ENCODE data around the gene TWF1. TPM values are rescaled to one million over a fixed set of nuclear protein-coding genes. Genes with fewer than 3 reads are reported as not detected.

Gene TWF1
- polyA plus RNA-seq, 3 donors: 9.9 to 20.7 (median 13.7) TPM

- Mint-ChIP-seq H3K27ac (no peak overlapping the region), H3K9me3 (no peaks in the 10 kb centered on the region), H3K4me3 (no peak overlapping the region), H3K36me3 (peaks cover 45 to 52% of the 10 kb centered on the region in 2 donors), H3K27me3 (ENCODE audit: low read depth in 3 of 3) (peaks cover 0 to 3% (median 2%) of the 10 kb centered on the region in 3 donors), H3K4me1 (no peaks in the 10 kb centered on the region)
- Histone ChIP-seq H4K20me1 (ENCODE audit: insufficient read depth, low read length) (no peaks in the 10 kb centered on the region), H3K79me2 (ENCODE audit: insufficient read depth, low read length) (no peaks in the 10 kb centered on the region), H2AFZ (ENCODE audit: insufficient read depth, low read depth, low read length, poor library complexity, severe bottlenecking) (no peak overlapping the region), H3K27me3 (ENCODE audit: control insufficient read depth in 2 of 2, insufficient read depth in 2 of 2, low read length in 2 of 2) (no peaks in the 10 kb centered on the region), H3K9ac (ENCODE audit: insufficient read depth, low read length, poor library complexity, severe bottlenecking) (no peak overlapping the region), H3K9me3 (replicated peaks in 1 of 2; ENCODE audit: control insufficient read depth in 1 of 2, insufficient read depth in 1 of 2, low read length in 2 of 2) (no peaks in the 10 kb centered on the region), H3K4me1 (ENCODE audit: control insufficient read depth in 1 of 2, insufficient read depth in 2 of 2, low read length in 2 of 2) (no peaks in the 10 kb centered on the region), H3K27ac (ENCODE audit: low read depth in 1 of 2, low read length in 2 of 2) (no peak overlapping the region), H3K4me2 (replicated peaks; ENCODE audit: extremely low read depth, low read length, poor library complexity, severe bottlenecking) (no peak overlapping the region), H3K4me3 (replicated peaks in 1 of 3; ENCODE audit: low read depth in 2 of 3, low read length in 3 of 3) (no peak overlapping the region), H3K36me3 (replicated peaks in 1 of 2; ENCODE audit: control insufficient read depth in 1 of 2, insufficient read depth in 2 of 2, low read length in 2 of 2) (peaks cover 15 to 53% of the 10 kb centered on the region in 2 donors)
- intact Hi-C loops (cut with micrococcal nuclease): no loop called here
- TF ChIP-seq, protein P1, sequence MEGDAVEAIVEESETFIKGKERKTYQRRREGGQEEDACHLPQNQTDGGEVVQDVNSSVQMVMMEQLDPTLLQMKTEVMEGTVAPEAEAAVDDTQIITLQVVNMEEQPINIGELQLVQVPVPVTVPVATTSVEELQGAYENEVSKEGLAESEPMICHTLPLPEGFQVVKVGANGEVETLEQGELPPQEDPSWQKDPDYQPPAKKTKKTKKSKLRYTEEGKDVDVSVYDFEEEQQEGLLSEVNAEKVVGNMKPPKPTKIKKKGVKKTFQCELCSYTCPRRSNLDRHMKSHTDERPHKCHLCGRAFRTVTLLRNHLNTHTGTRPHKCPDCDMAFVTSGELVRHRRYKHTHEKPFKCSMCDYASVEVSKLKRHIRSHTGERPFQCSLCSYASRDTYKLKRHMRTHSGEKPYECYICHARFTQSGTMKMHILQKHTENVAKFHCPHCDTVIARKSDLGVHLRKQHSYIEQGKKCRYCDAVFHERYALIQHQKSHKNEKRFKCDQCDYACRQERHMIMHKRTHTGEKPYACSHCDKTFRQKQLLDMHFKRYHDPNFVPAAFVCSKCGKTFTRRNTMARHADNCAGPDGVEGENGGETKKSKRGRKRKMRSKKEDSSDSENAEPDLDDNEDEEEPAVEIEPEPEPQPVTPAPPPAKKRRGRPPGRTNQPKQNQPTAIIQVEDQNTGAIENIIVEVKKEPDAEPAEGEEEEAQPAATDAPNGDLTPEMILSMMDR (IDR thresholded peaks at IDR 0.05): no peak
- no peak for DNase-seq
Measured at GRCh38 chr12:43744826-43745225, 61.3 kb downstream of the TWF1 start.

Other genes starting within 250 kb of the TWF1 start
- 10 to 100 TPM in 2 of 3 donors, 1 to 10 TPM in 1; 1.6 to 14.5 (median 13.0) TPM for gene PUS7L, start 47.5 kb downstream of the TWF1 start, polyA plus RNA-seq
- gene IRAK4, start 47.4 kb downstream of the TWF1 start, polyA plus RNA-seq: 10 to 100 TPM; 17.3 to 44.6 (median 29.0) TPM
- under 1 TPM in 2 of 3 donors, not detected in 1; 0.11 to 0.42 TPM for gene TMEM117, start 29.8 kb upstream of the TWF1 start, polyA plus RNA-seq

Measured in CD14-positive monocyte (primary cell).